HepG2 (cell line): Measurements from ENCODE around the gene DNAJC7. TPM values are rescaled to one million over a fixed set of nuclear protein-coding genes. Genes with fewer than 3 reads are reported as not detected.

Source experiments
- GMEB1 ChIP-seq: sonication (generic); formaldehyde crosslinking; IDR thresholded peaks from 2 replicates; pipeline ENCODE4 v1.5.1; 2020; ENCODE audit warnings: missing genetic modification reagents, mild to moderate bottlenecking, borderline replicate concordance
- HNRNPL ChIP-seq: fragments of 200-400 bp; formaldehyde crosslinking; IDR thresholded peaks from 2 replicates; pipeline ENCODE4 v1.6.1; 2017; ENCODE audit warnings: mild to moderate bottlenecking, low read depth, low read length
- JUN ChIP-seq: sonication (generic); formaldehyde crosslinking; IDR thresholded peaks from 2 replicates; pipeline ENCODE4 v1.4.0; 2020; ENCODE audit warnings: mild to moderate bottlenecking, missing genetic modification reagents
- SNAPC2 ChIP-seq: sonication (generic); formaldehyde crosslinking; IDR thresholded peaks from 2 replicates; pipeline ENCODE4 v1.8.1; 2022; ENCODE audit warnings: mild to moderate bottlenecking, missing genetic modification reagents
- ZNF124 ChIP-seq: sonication (generic); formaldehyde crosslinking; IDR thresholded peaks from 2 replicates; pipeline ENCODE4 v1.4.0; 2020; ENCODE audit warnings: missing genetic modification reagents
- ZNF143 ChIP-seq: sonication (generic); formaldehyde crosslinking; IDR thresholded peaks from 2 replicates; pipeline ENCODE4 v1.4.0; 2020; ENCODE audit warnings: missing genetic modification reagents
- ZNF24 ChIP-seq: fragments of 450-650 bp; IDR thresholded peaks from 2 replicates; pipeline ENCODE4 v1.6.1; 2017; ENCODE audit warnings: antibody characterized with exemption, mild to moderate bottlenecking
- ZNF292 ChIP-seq: sonication (generic); formaldehyde crosslinking; IDR thresholded peaks from 2 replicates; pipeline ENCODE4 v1.8.1; 2022; ENCODE audit warnings: mild to moderate bottlenecking, low read depth, missing genetic modification reagents, borderline replicate concordance
- ZNF30 ChIP-seq: sonication (generic); formaldehyde crosslinking; IDR thresholded peaks from 2 replicates; pipeline ENCODE4 v1.5.0; 2020; ENCODE audit warnings: mild to moderate bottlenecking, missing genetic modification reagents
- ZNF501 ChIP-seq: sonication (generic); formaldehyde crosslinking; IDR thresholded peaks from 2 replicates; pipeline ENCODE4 v1.5.1; 2020; ENCODE audit warnings: mild to moderate bottlenecking, moderate library complexity, missing genetic modification reagents
- ZNF552 ChIP-seq: sonication (generic); formaldehyde crosslinking; IDR thresholded peaks from 2 replicates; pipeline ENCODE4 v1.9.0; 2022; ENCODE audit warnings: missing genetic modification reagents, mild to moderate bottlenecking, borderline replicate concordance
- ZNF780A ChIP-seq: sonication (generic); formaldehyde crosslinking; IDR thresholded peaks from 2 replicates; pipeline ENCODE4 v1.8.0; 2022; ENCODE audit warnings: mild to moderate bottlenecking, missing genetic modification reagents, moderate library complexity
- ZNF883 ChIP-seq: sonication (generic); formaldehyde crosslinking; IDR thresholded peaks from 2 replicates; pipeline ENCODE4 v1.5.1; 2020; ENCODE audit warnings: mild to moderate bottlenecking, missing genetic modification reagents; ENCODE audit errors: not compliant biosample characterization
- polyA plus RNA-seq, 8 experiments: library from polyadenylated mRNA; depleted of rRNA in 3 of 8; stranded (reverse) in 7 of 8; unstranded in 1 of 8; fragments of >200 nt; fragmentation: Illumina TruSeq in 4 of 8; extraction: Trizol in 4 of 8; gene quantifications; 2 replicates each; pipeline versions ENCODE4 v1.2.1 to v1.2.3, GENCODE V29; 2011 to 2016; ENCODE audit warnings: low read depth in 4 of 8, missing spikeins in 1 of 8, mixed read lengths in 1 of 8; ENCODE audit not compliant: insufficient read depth in 1 of 8
- total RNA-seq, 5 experiments: library from RNA; depleted of rRNA; stranded (reverse); fragments of >200 nt; fragmentation: Illumina TruSeq; extraction: Trizol; gene quantifications; 2 replicates each; pipeline ENCODE4 v1.2.3, GENCODE V29; 2016; ENCODE audit warnings: low read depth in 1 of 5
- TF ChIP-seq, protein P1 (sequence below): sonication (generic); formaldehyde crosslinking; IDR thresholded peaks from 2 replicates; pipeline ENCODE4 v1.4.0; 2020; ENCODE audit warnings: missing genetic modification reagents, mild to moderate bottlenecking, borderline replicate concordance
- TF ChIP-seq, protein P2 (sequence below): sonication (generic); formaldehyde crosslinking; IDR thresholded peaks from 2 replicates; pipeline ENCODE4 v1.8.0; 2022; ENCODE audit warnings: missing genetic modification reagents, low read depth, mild to moderate bottlenecking, borderline replicate concordance

The DNAJC7 gene
- total and polyA plus RNA-seq, 2 of the 13 experiments (the other 11 are each of a cell fraction or from before 2014, with no cell fraction given): 47.7 to 132 TPM

- TF ChIP-seq, protein P1, sequence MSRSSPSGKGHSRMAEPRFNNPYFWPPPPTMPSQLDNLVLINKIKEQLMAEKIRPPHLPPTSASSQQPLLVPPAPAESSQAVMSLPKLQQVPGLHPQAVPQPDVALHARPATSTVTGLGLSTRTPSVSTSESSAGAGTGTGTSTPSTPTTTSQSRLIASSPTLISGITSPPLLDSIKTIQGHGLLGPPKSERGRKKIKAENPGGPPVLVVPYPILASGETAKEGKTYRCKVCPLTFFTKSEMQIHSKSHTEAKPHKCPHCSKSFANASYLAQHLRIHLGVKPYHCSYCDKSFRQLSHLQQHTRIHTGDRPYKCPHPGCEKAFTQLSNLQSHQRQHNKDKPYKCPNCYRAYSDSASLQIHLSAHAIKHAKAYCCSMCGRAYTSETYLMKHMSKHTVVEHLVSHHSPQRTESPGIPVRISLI (CRISPR knock-in tag): no peak
- TF ChIP-seq ZNF501 (no peak), ZNF124 (CRISPR knock-in tag) (no peak), ZNF883 (CRISPR knock-in tag) (no peak), SNAPC2 (CRISPR knock-in tag) (no peak), GMEB1 (no peak), ZNF780A (CRISPR knock-in tag) (no peak), JUN (no peak), ZNF30 (CRISPR knock-in tag) (no peak), ZNF143 (no peak), ZNF552 (CRISPR knock-in tag) (no peak), HNRNPL (no peak), ZNF24 (no peak), ZNF292 (CRISPR knock-in tag) (no peak)
- TF ChIP-seq, protein P2, sequence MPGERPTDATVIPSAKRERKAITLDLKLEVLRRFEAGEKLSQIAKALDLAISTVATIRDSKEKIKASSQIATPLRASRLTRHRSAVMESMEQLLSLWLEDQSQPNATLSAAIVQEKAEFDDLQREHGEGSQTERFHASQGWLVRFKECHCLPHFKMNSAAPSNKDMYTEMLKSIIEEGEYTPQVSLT (CRISPR knock-in tag): no peak
Measured at GRCh38 chr17:41932816-41933389, 84.3 kb downstream of the DNAJC7 start (continued).
